ENCODE data around the gene RRM2. TPM values are rescaled to one million over a fixed set of nuclear protein-coding genes. Genes with fewer than 3 reads are reported as not detected.

RRM2 gene
- total RNA-seq, 4 donors from 2014 or later, result 6.7 to 139 (median 20.5) TPM

DNA sequence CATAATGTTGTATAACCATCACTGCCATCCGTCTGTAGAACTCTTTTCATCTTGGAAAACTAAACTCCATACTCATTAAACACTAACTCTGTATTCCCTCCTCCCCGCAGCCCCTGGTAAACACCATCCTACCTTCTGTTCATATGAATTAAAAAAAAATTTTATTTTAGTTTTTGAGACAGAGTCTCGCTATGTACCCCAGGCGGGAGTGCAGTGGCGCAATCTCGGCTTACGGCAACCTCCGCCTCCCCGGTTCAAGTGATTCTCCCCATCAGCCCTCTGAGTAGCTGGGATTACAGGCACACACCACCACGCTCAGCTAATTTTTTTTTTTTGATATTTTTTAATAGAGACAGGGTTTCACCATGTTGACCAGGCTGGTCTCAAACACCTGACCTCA is 52.9 kb downstream of the RRM2 start:
- no peak overlapping the region for H3K4me3 ChIP-seq
- H3K36me3 ChIP-seq, result no peaks in the 10 kb centered on the region
- no peak overlapping the region for H3K27ac ChIP-seq
- DNase-seq, result no peak
- no peaks in the 10 kb centered on the region for H3K27me3 ChIP-seq
- H3K9me3 ChIP-seq, result no peaks in the 10 kb centered on the region
- no peaks in the 10 kb centered on the region for H3K4me1 ChIP-seq
- TF ChIP-seq POLR2A (IDR thresholded peaks at IDR 0.05), result no peak
- TF ChIP-seq CTCF (IDR thresholded peaks at IDR 0.05), result no peak

- H3K9me3 ChIP-seq, result no peaks in the 10 kb centered on the region
- no peak overlapping the region for H3K27ac ChIP-seq
- no peak for TF ChIP-seq POLR2A (IDR thresholded peaks at IDR 0.05)
- TF ChIP-seq CTCF (IDR thresholded peaks at IDR 0.05), result no peak
- H3K27me3 ChIP-seq, result no peaks in the 10 kb centered on the region
- H3K4me1 ChIP-seq, result no peaks in the 10 kb centered on the region
- no peak for DNase-seq
- H3K4me3 ChIP-seq, result no peak overlapping the region
- H3K36me3 ChIP-seq, result no peaks in the 10 kb centered on the region
Observed at GRCh38 chr2:10178751-10179150, 56.2 kb downstream of the RRM2 start.

GRCh38 chr2:10179422-10179821 is 56.9 kb downstream of the RRM2 start:
- no peaks in the 10 kb centered on the region for H3K27me3 ChIP-seq
- no peaks in the 10 kb centered on the region for H3K4me1 ChIP-seq
- no peaks in the 10 kb centered on the region for H3K9me3 ChIP-seq
- H3K27ac ChIP-seq, result no peak overlapping the region
- H3K4me3 ChIP-seq, result no peak overlapping the region
- no peak for DNase-seq
- H3K36me3 ChIP-seq, result no peaks in the 10 kb centered on the region
- TF ChIP-seq CTCF (IDR thresholded peaks at IDR 0.05) (no peak), POLR2A (IDR thresholded peaks at IDR 0.05) (no peak)

DNA sequence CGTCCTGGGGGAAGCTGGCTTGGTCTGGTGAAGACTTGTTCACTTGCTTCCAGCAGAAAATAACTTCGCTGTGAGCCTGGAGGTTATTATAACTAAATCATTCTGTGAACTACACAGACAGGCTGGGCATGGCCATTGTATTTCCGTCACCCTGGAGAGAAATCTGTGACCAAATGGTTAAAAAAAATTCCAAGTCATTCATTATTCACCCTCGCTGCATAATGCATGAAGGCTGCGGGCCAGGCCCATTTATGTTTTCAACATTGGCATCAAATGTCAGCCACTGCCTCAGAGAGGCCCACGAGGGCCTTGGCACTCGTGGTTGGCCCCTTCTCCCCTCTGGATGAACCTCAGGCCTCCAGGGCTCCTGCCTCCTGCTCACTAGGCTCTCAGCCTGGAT is 57.7 kb downstream of the RRM2 start:
- H3K27me3 ChIP-seq, result no peaks in the 10 kb centered on the region
- no peaks in the 10 kb centered on the region for H3K36me3 ChIP-seq
- no peak for DNase-seq
- no peak for TF ChIP-seq CTCF (IDR thresholded peaks at IDR 0.05)
- TF ChIP-seq POLR2A (IDR thresholded peaks at IDR 0.05), result no peak
- H3K4me1 ChIP-seq, result no peaks in the 10 kb centered on the region
- no peak overlapping the region for H3K27ac ChIP-seq
- H3K4me3 ChIP-seq, result no peak overlapping the region
- no peaks in the 10 kb centered on the region for H3K9me3 ChIP-seq

Small RNA genes lying within 50 kb of the gene (small RNA-seq; reads per million reads assigned to genes)
- gene RF00410 (0 reads per million in 2 donors), gene RF00568 (0 reads per million in 2 donors)

Other genes starting within 250 kb of the RRM2 start
- gene GRHL1, start 171.0 kb upstream of the RRM2 start, total RNA-seq, result 1 to 10 TPM in 3 of 4 donors, not detected in 1; 1.3 to 6.6 (median 1.5) TPM
- gene KLF11, start 79.2 kb upstream of the RRM2 start, total RNA-seq, result 10 to 100 TPM in 2 of 4 donors, 1 to 10 TPM in 2; 4.0 to 17.3 (median 11.5) TPM
- gene CYS1, start 42.3 kb upstream of the RRM2 start, total RNA-seq, result 1 to 10 TPM in 3 of 4 donors, not detected in 1; 1.3 to 5.8 (median 1.6) TPM
- gene HPCAL1, start 180.2 kb downstream of the RRM2 start, total RNA-seq, result 100 to 1,000 TPM; 123 to 270 (median 156) TPM